Lower lobe of right lung (tissue), 2 donors: ENCODE results near the gene CPPED1. TPM values are rescaled to one million over a fixed set of nuclear protein-coding genes. Genes with fewer than 3 reads are reported as not detected.

Experiments
- ATAC-seq, 2 donors: fragments of 200-7000 bp; cut with Tn5 transposase; one replicate each; pipeline ENCODE4 v1.9.1; 2020 to 2022; ENCODE audit warnings: mild to moderate bottlenecking in 2 of 2, moderate library complexity in 2 of 2
- DNase-seq: peaks from one replicate; pipeline ENCODE4 v3.0.0-alpha.2; 2020
- H3K27ac ChIP-seq: fragments of 200-600 bp; one replicate; pipeline ENCODE4 v1.8.0; 2022
- H3K27me3 ChIP-seq: fragments of 200-600 bp; one replicate; pipeline ENCODE4 v1.8.0; 2022; ENCODE audit warnings: low read depth
- H3K36me3 ChIP-seq: fragments of 200-600 bp; one replicate; pipeline ENCODE4 v1.8.0; 2022; ENCODE audit warnings: mild to moderate bottlenecking
- H3K4me1 ChIP-seq: fragments of 200-600 bp; one replicate; pipeline ENCODE4 v1.8.0; 2022
- H3K4me3 ChIP-seq: fragments of 200-600 bp; one replicate; pipeline ENCODE4 v1.8.0; 2022; ENCODE audit warnings: mild to moderate bottlenecking
- H3K9me3 ChIP-seq: fragments of 200-600 bp; one replicate; pipeline ENCODE4 v1.8.0; 2022
- intact Hi-C: fragments of 100-400 bp; cut with DNase I; formaldehyde crosslinking; loops from one replicate; pipeline ENCODE4 v1.11.0; 2022
- total RNA-seq: library from RNA; stranded (reverse); fragmentation: NEBNext Ultra II Directional; extraction: Animal tissue kit (Norgen Biotek cat#: 25700); gene quantifications from one replicate; pipeline ENCODE4 v1.2.1, GENCODE V29; 2021
- TF ChIP-seq, protein P1 (sequence below): fragments of 200-600 bp; IDR thresholded peaks from one replicate; pipeline ENCODE4 v1.8.0; 2022; ENCODE audit warnings: antibody characterized with exemption, mild to moderate bottlenecking
- donor health status: DM: no; HTN: yes; CAD: no; lungs with severe emphysema.

CPPED1 gene
- total RNA-seq, 1 donor from 2014 or later: 33.0 TPM

DNA sequence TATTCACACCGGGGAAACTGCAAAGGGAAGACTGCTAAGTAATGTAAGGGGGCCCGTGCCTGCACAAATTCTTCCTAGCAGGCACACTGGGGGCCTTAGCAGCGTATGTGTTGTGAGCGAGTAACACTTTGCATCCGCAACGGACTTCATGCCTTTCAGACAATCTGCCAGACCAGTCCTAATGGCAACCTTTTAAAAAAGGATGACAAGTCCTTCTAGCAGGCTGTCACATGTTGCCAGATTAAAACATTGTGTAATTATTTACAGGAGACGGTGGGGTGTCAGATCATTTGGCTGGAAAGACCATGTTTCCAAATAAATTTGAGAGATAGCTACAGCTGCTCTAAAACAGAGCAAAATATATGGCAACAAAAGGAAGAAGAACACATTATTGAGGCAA lies 46.1 kb downstream of the CPPED1 start:
- DNase-seq (no peak), ATAC-seq (no peak)
- no peaks in the 10 kb centered on the region for H3K27me3 ChIP-seq
- H3K36me3 ChIP-seq: no peaks in the 10 kb centered on the region
- H3K9me3 ChIP-seq: no peaks in the 10 kb centered on the region
- peaks cover 16% of the 10 kb centered on the region for H3K4me1 ChIP-seq
- H3K4me3 ChIP-seq: no peak overlapping the region
- TF ChIP-seq, protein P1, sequence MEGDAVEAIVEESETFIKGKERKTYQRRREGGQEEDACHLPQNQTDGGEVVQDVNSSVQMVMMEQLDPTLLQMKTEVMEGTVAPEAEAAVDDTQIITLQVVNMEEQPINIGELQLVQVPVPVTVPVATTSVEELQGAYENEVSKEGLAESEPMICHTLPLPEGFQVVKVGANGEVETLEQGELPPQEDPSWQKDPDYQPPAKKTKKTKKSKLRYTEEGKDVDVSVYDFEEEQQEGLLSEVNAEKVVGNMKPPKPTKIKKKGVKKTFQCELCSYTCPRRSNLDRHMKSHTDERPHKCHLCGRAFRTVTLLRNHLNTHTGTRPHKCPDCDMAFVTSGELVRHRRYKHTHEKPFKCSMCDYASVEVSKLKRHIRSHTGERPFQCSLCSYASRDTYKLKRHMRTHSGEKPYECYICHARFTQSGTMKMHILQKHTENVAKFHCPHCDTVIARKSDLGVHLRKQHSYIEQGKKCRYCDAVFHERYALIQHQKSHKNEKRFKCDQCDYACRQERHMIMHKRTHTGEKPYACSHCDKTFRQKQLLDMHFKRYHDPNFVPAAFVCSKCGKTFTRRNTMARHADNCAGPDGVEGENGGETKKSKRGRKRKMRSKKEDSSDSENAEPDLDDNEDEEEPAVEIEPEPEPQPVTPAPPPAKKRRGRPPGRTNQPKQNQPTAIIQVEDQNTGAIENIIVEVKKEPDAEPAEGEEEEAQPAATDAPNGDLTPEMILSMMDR: no peak
- intact Hi-C loops: no loop called here
- H3K27ac ChIP-seq: no peak overlapping the region

DNA sequence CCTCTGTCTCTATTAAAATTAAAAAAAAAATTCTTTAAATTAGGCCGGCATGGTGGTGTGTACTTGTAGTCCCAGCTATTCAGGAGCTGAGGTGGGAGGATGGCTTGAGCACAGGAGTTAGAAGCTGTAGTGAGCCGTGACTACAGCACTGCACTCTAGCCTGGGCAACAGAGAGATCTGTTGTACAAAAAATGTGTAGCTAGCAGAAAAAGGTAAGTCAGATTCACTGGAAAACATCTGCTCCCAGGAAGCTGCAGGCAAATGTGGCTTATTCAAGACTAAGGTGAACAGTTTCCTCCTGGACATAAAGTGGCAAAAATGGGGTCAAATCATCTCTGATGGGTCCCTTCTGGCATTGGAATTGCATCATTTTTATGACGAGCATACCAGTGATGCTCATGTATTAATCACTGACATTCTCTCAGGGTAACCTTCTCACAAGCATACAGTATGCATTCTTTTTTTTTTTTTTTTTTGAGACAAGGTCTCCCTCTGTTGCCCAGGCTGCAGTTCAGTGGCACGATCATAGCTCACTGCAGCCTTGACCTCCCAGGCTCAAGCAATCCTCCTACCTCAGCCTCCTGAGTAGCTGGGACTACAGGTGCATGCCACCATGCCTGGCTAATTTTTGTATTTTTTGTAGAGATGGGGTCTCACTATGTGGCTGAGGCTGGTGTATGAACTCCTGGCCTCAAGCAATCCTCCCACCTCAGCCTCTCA lies 48.7 kb downstream of the CPPED1 start:
- Histone ChIP-seq H3K27ac (no peak overlapping the region), H3K27me3 (no peaks in the 10 kb centered on the region), H3K9me3 (no peaks in the 10 kb centered on the region), H3K4me1 (peaks cover 16% of the 10 kb centered on the region), H3K4me3 (no peak overlapping the region), H3K36me3 (no peaks in the 10 kb centered on the region)
- ATAC-seq (no peak), DNase-seq (no peak)
- intact Hi-C loops: no loop called here
- TF ChIP-seq, protein P1: no peak

DNA sequence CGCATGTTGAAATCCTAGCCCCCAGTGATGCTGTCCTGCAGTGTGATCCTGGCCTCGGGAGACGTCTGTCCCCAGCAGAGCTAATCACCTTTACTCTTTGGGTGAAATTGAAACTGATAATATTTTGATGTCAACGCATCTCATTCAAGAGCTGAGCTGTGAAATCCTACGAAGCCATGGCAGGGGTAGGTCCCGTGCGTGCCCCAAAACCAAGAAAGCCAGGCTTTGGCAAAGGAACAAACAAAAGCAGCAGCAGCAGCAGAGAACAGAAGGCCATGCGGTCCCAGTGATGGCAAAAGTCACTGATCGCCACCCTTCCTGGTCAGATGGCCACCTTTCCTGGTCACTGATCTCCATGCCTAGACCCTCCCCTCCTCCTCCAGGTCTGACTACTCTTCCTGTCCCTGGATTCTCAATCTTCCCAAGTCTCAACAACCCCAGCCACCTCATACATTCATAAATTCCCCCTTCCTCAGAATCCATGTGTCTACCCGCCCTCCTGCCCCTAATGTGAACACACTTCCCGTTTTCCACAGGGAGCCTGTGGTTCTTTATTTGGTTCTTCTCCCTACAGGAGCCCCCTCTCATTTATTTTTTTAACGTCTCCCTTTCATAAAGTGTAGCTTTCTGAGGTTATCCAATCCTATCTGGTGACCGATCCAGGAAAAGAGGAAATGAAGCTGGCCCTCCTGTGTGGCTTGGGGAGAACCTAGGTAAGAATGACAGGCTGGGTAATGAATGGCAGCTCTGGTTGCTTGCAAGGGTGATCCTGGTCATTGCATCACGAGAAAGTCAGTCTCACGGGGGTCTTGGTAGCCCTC lies 50.3 kb downstream of the CPPED1 start:
- no peak overlapping the region for H3K4me3 ChIP-seq
- no peaks in the 10 kb centered on the region for H3K36me3 ChIP-seq
- H3K4me1 ChIP-seq: peaks cover 11% of the 10 kb centered on the region
- TF ChIP-seq, protein P1: no peak
- no peaks in the 10 kb centered on the region for H3K9me3 ChIP-seq
- no peak for ATAC-seq
- H3K27ac ChIP-seq: no peak overlapping the region
- DNase-seq: no peak
- intact Hi-C loops: no loop called here
- no peaks in the 10 kb centered on the region for H3K27me3 ChIP-seq

DNA sequence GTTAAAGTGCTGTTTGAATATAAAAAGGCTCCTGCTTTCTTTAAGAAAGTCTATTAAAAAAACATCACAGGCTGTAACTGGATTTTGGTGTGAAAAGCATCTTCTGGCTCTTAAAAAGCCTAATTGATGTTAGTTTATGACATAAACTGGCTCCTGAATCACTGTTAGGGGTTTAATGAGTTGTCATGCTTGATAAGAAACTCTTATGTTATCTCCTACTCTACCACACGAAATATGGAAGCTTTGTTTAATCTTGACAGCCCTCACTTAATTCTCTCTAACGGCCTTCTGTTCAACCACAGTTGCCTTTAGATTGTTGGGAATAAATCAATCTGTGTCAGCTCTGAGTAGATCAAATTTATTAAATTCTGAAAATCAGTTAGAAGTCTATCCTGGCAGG lies 51.5 kb downstream of the CPPED1 start:
- no peaks in the 10 kb centered on the region for H3K4me1 ChIP-seq
- TF ChIP-seq, protein P1: no peak
- no peak overlapping the region for H3K4me3 ChIP-seq
- no peaks in the 10 kb centered on the region for H3K27me3 ChIP-seq
- ATAC-seq: no peak
- no peak for DNase-seq
- H3K9me3 ChIP-seq: no peaks in the 10 kb centered on the region
- no peaks in the 10 kb centered on the region for H3K36me3 ChIP-seq
- intact Hi-C loops: no loop called here
- no peak overlapping the region for H3K27ac ChIP-seq

DNA sequence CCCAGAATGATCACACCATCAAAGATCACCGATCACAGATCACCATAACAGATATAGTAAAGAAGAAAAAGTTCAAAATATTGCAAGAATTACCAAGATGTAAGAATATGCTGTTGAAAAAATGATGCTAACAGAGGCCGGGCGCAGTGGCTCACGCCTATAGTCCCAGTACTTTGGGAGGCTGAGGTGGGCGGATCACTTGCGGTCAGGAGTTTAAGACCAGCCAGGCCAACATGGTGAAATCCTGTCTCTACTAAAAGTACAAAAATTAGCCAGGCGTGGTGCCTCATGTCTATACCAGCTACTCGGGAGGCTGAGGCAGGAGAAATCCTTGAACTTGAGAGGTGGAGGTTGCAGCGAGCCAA lies 53.2 kb downstream of the CPPED1 start:
- Histone ChIP-seq H3K36me3 (no peaks in the 10 kb centered on the region), H3K9me3 (no peaks in the 10 kb centered on the region), H3K4me3 (no peak overlapping the region), H3K27ac (no peak overlapping the region), H3K4me1 (no peaks in the 10 kb centered on the region), H3K27me3 (no peaks in the 10 kb centered on the region)
- intact Hi-C loops: no loop called here
- ATAC-seq (no peak), DNase-seq (no peak)
- TF ChIP-seq, protein P1: no peak
